Endothelial cell of umbilical vein (primary cell): ENCODE data around the gene NEO1. TPM values are rescaled to one million over a fixed set of nuclear protein-coding genes. Genes with fewer than 3 reads are reported as not detected.

ENCODE experiments used
- BruUV-seq: library from RNA; stranded (reverse); fragments of 400-500 nt; replicated peaks from 2 replicates; lab custom pipeline; 2021; lab: Mats Ljungman, UMichigan
- CTCF ChIA-PET: fragments of 300-600, 350-600 bp; sonication (Branson Sonifier 250); formaldehyde crosslinking; loops from one replicate; lab custom pipeline; 2021; ENCODE audit warnings: antibody characterized with exemption, inconsistent platforms; lab: Charles Lee
- POLR2A ChIA-PET: fragments of 300-600, 350-600 bp; sonication (Branson Sonifier 250); formaldehyde crosslinking; loops from one replicate; lab custom pipeline; 2021; ENCODE audit warnings: antibody characterized with exemption, inconsistent platforms; lab: Charles Lee
- DNase-seq: peaks from one replicate; pipeline ENCODE4 v3.0.0-alpha.2; 2011; ENCODE audit warnings: low read depth, low spot score
- FAIRE-seq: peaks from 2 replicates; lab custom pipeline; 2011; peaks lifted over from hg19 to GRCh38; lab: Jason Lieb, UNC
- H2AFZ ChIP-seq: 2 replicates; pipeline ENCODE4 v1.6.0; 2012; ENCODE audit warnings: low read depth, low read length, control low read depth, inconsistent platforms
- H3K27ac ChIP-seq: 2 replicates; pipeline ENCODE4 v1.5.1; 2011; ENCODE audit warnings: low read depth, mild to moderate bottlenecking, control low read depth, low read length, moderate library complexity; ENCODE audit not compliant: insufficient read depth
- H3K27me3 ChIP-seq, 2 experiments: 2 replicates each; pipeline versions ENCODE4 v1.6.0 to v1.6.1; 2011; ENCODE audit warnings: low read length in 2 of 2, mixed read lengths in 1 of 2; ENCODE audit not compliant: control insufficient read depth in 2 of 2, insufficient read depth in 2 of 2
- H3K36me3 ChIP-seq, 2 experiments: 2 replicates in 1 of 2; 3 replicates in 1 of 2; pipeline ENCODE4 v1.5.1; 2011; ENCODE audit warnings: low read length in 2 of 2, mild to moderate bottlenecking in 1 of 2, moderate library complexity in 1 of 2; ENCODE audit not compliant: control insufficient read depth in 2 of 2, insufficient read depth in 2 of 2; ENCODE audit errors: extremely low read depth in 1 of 2
- H3K4me1 ChIP-seq: 3 replicates; pipeline ENCODE4 v1.5.1; 2011; ENCODE audit warnings: mild to moderate bottlenecking, low read length; ENCODE audit not compliant: control insufficient read depth, insufficient read depth; ENCODE audit errors: extremely low read depth
- H3K4me2 ChIP-seq: 2 replicates; pipeline ENCODE4 v1.6.1; 2011; ENCODE audit warnings: low read length, control low read depth, mixed read lengths; ENCODE audit not compliant: insufficient read depth
- H3K4me3 ChIP-seq, 3 experiments: fragments of 200-600 bp in 1 of 3; sonication (generic), shearing (Covaris generic) in 1 of 3; replicated peaks in 1 of 3; 2 replicates each; pipeline ENCODE4 v1.5.1; 2011 to 2016; ENCODE audit warnings: control low read depth in 3 of 3, low read length in 3 of 3, mild to moderate bottlenecking in 2 of 3, inconsistent platforms in 1 of 3, low read depth in 1 of 3, moderate library complexity in 1 of 3; ENCODE audit not compliant: insufficient read depth in 1 of 3
- H3K79me2 ChIP-seq: 2 replicates; pipeline ENCODE4 v1.6.0; 2012; ENCODE audit warnings: low read length, inconsistent platforms; ENCODE audit not compliant: control insufficient read depth, insufficient read depth
- H3K9ac ChIP-seq: replicated peaks from 2 replicates; pipeline ENCODE3; 2011; ENCODE audit warnings: low read length, control low read depth; ENCODE audit not compliant: insufficient read depth; ENCODE audit errors: extremely low read depth
- H3K9me1 ChIP-seq: replicated peaks from 3 replicates; pipeline ENCODE4 v1.6.0; 2011; ENCODE audit warnings: mild to moderate bottlenecking, low read length; ENCODE audit not compliant: control insufficient read depth, insufficient read depth; ENCODE audit errors: extremely low read depth
- H3K9me3 ChIP-seq: replicated peaks from 2 replicates; pipeline ENCODE4 v1.5.1; 2012; ENCODE audit warnings: low read length, inconsistent platforms; ENCODE audit not compliant: control insufficient read depth, insufficient read depth
- H4K20me1 ChIP-seq: replicated peaks from 2 replicates; pipeline ENCODE3; 2011; ENCODE audit warnings: mild to moderate bottlenecking, low read length; ENCODE audit not compliant: control insufficient read depth, insufficient read depth; ENCODE audit errors: extremely low read depth
- CTCF ChIP-seq, 2 donors: IDR thresholded peaks; 1 replicate in 1 of 2; 2 replicates in 1 of 2; pipeline ENCODE4 v1.5.1; 2011; ENCODE audit warnings: low read length in 2 of 2, mild to moderate bottlenecking in 2 of 2, moderate library complexity in 2 of 2, control low read depth in 1 of 2, inconsistent platforms in 1 of 2, low read depth in 1 of 2; ENCODE audit not compliant: insufficient read depth in 1 of 2; ENCODE audit errors: extremely low read depth in 1 of 2
- EZH2 ChIP-seq: IDR thresholded peaks from 2 replicates; pipeline ENCODE4 v1.6.1; 2012; ENCODE audit warnings: borderline replicate concordance, low read depth, mild to moderate bottlenecking, moderate library complexity, low read length, inconsistent platforms; ENCODE audit not compliant: severe bottlenecking
- FOS ChIP-seq: IDR thresholded peaks from 2 replicates; pipeline ENCODE4 v1.6.1; 2011; ENCODE audit warnings: mild to moderate bottlenecking, low read length, moderate library complexity, borderline replicate concordance; ENCODE audit not compliant: insufficient read depth
- GATA2 ChIP-seq: IDR thresholded peaks from 2 replicates; pipeline ENCODE4 v1.7.0; 2011; ENCODE audit warnings: low read depth, mild to moderate bottlenecking, moderate library complexity, mixed read lengths, low read length; ENCODE audit not compliant: insufficient read length, insufficient read depth
- JUN ChIP-seq: IDR thresholded peaks from 2 replicates; pipeline ENCODE4 v1.6.1; 2011; ENCODE audit warnings: borderline replicate concordance, low read depth; ENCODE audit not compliant: insufficient read length, insufficient read depth
- MAX ChIP-seq: IDR thresholded peaks from 2 replicates; pipeline ENCODE4 v1.6.1; 2011; ENCODE audit not compliant: insufficient read depth, insufficient read length
- MYC ChIP-seq: IDR thresholded peaks from one replicate; pipeline ENCODE4 v1.6.1; 2011; ENCODE audit warnings: mild to moderate bottlenecking, low read depth, low read length
- POLR2A ChIP-seq: IDR thresholded peaks from 2 replicates; pipeline ENCODE4 v1.6.1; 2012; ENCODE audit warnings: low read depth, mild to moderate bottlenecking, control low read depth, low read length
- POLR2AphosphoS5 ChIP-seq: IDR thresholded peaks from 2 replicates; pipeline ENCODE4 v1.6.1; 2012; ENCODE audit warnings: low read depth, mild to moderate bottlenecking, control low read depth, low read length, moderate library complexity; ENCODE audit not compliant: insufficient read depth
- dilution Hi-C: fragments of 300-500 bp; cut with MboI; formaldehyde crosslinking; loops from one replicate; pipeline ENCODE4 v1.15.0; 2019; ENCODE audit warnings: low sequenced_read_pairs; ENCODE audit not compliant: extremely low pct_ligation_motif_present
- intact Hi-C: fragments of 100-400 bp; cut with micrococcal nuclease; formaldehyde crosslinking; loops from one replicate; pipeline ENCODE4 v1.10.0; 2022
- polyA plus RNA-seq, 4 experiments: library from polyadenylated mRNA; depleted of rRNA in 3 of 4; stranded (reverse) in 3 of 4; unstranded in 1 of 4; fragments of >200 nt; gene quantifications; 2 replicates each; pipeline versions ENCODE4 v1.2.1 to v1.2.3, GENCODE V29; 2011 to 2012; ENCODE audit warnings: missing spikeins in 1 of 4
- total RNA-seq: library from RNA; stranded (reverse); gene quantifications from 2 replicates; pipeline ENCODE4 v1.2.3, GENCODE V29; 2021

NEO1 gene
- total and polyA plus RNA-seq, 2 donors (not counting 3 experiments of a cell fraction or from before 2014, with no cell fraction given), result 0.12 to 0.35 TPM

GRCh38 chr15:73349191-73349590, 296.9 kb downstream of the NEO1 start:
- CTCF ChIA-PET, result no interaction called here
- Histone ChIP-seq H3K4me3 (no peak overlapping the region), H3K9ac (no peak overlapping the region), H3K4me1 (no peaks in the 10 kb centered on the region), H3K9me3 (no peaks in the 10 kb centered on the region), H3K36me3 (no peaks in the 10 kb centered on the region), H2AFZ (no peak overlapping the region), H4K20me1 (no peaks in the 10 kb centered on the region), H3K9me1 (no peaks in the 10 kb centered on the region), H3K79me2 (no peaks in the 10 kb centered on the region), H3K4me2 (no peak overlapping the region), H3K27ac (no peak overlapping the region), H3K27me3 (no peaks in the 10 kb centered on the region)
- intact Hi-C loops (no loop called here), dilution Hi-C loops (no loop called here)
- POLR2A ChIA-PET, result no interaction called here
- no peak for DNase-seq
- BruUV-seq, result no TSS peak
- TF ChIP-seq GATA2 (no peak), POLR2A (no peak), EZH2 (no peak), JUN (no peak), POLR2AphosphoS5 (no peak), FOS (no peak), MYC (no peak), MAX (no peak), CTCF (IDR thresholded peaks at IDR 0.05; ENCODE audit: extremely low read depth in 1 of 2, insufficient read depth in 1 of 2, low read depth in 1 of 2, low read length in 2 of 2) (no peak)
- FAIRE-seq, result no peak
